NOMO-1 treated with DMSO at 0.1 percent for 48 hours (cell line): ENCODE data around the gene GALNT15.

Source experiments
- DNase-seq: peaks from one replicate; lab custom pipeline; 2025; ENCODE audit not compliant: unreplicated experiment; lab: John Stamatoyannopoulos, UW

The GALNT15 gene

DNA sequence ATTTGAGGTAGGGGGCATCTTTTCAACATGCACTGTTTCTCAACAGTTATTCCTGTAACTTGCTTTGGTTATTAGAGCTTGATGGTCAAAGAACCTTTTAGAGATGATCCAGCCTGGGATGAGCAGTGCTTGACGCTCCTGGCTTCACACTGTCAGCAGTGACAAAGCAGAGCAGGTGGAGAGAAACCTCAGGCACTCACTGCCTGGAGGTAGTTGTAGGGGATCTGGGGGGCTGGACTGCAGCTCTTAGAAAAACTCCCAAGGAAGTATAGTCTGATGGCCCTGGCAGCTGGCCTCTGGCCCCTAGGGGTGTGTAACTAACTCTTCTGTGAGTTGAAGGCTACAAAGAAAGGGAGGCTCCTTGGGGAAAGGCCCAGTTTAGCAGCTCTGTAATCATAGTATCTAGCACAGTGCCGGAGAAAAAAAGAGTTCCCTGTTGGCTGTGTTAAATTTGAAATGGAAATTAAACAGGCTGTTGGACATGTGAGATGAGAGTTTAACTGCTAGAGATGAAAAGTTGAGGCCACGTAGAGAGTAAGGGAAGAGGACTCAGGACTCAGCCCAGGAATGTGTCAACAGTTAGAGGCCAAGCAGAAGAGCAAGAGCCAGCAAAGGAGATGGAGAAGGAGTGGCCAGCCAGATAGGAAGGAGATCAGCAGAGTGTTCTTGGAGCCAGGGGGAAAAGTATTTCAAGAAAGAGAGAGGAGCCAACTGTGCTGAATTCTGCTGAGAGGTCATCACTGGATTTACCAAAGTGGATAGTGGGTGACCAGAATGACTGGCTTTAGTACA, 104.7 kb downstream of the GALNT15 start:
- no peak for DNase-seq

- DNase-seq: no peak
Measured at GRCh38 chr3:16280671-16281070, 106.2 kb downstream of the GALNT15 start.
